ENCODE results near the gene FGFR4. TPM values are rescaled to one million over a fixed set of nuclear protein-coding genes. Genes with fewer than 3 reads are reported as not detected.

FGFR4 gene
- total and polyA plus RNA-seq, 2 of the 8 experiments (the other 6 are each of a cell fraction or from before 2014, with no cell fraction given): 61.4 to 88.4 TPM

GRCh38 chr5:177086654-177087397 is at the start of gene FGFR4 (continued):
- TF ChIP-seq, protein P1, sequence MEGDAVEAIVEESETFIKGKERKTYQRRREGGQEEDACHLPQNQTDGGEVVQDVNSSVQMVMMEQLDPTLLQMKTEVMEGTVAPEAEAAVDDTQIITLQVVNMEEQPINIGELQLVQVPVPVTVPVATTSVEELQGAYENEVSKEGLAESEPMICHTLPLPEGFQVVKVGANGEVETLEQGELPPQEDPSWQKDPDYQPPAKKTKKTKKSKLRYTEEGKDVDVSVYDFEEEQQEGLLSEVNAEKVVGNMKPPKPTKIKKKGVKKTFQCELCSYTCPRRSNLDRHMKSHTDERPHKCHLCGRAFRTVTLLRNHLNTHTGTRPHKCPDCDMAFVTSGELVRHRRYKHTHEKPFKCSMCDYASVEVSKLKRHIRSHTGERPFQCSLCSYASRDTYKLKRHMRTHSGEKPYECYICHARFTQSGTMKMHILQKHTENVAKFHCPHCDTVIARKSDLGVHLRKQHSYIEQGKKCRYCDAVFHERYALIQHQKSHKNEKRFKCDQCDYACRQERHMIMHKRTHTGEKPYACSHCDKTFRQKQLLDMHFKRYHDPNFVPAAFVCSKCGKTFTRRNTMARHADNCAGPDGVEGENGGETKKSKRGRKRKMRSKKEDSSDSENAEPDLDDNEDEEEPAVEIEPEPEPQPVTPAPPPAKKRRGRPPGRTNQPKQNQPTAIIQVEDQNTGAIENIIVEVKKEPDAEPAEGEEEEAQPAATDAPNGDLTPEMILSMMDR (IDR thresholded peaks at IDR 0.05; ENCODE audit: control extremely low read depth in 1 of 3, insufficient read depth in 1 of 3, low read depth in 1 of 3, low read length in 3 of 3): peak in 2 of 3 experiments; percentile 67 to 82; a peak in 3 of 4 replicates
- no peak for TF ChIP-seq CREB1 (IDR thresholded peaks at IDR 0.05)
- peak; percentile 87 for TF ChIP-seq PHF8 (conservative IDR thresholded peaks at IDR 0.05; ENCODE audit: low read depth, low read length)
- no peak for TF ChIP-seq TBP (IDR thresholded peaks at IDR 0.05; ENCODE audit: low read depth, low read length)
- TF ChIP-seq, protein P2, sequence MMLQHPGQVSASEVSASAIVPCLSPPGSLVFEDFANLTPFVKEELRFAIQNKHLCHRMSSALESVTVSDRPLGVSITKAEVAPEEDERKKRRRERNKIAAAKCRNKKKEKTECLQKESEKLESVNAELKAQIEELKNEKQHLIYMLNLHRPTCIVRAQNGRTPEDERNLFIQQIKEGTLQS (IDR thresholded peaks at IDR 0.05; ENCODE audit: insufficient read depth, low read depth, low read length): no peak
- TF ChIP-seq, protein P3, sequence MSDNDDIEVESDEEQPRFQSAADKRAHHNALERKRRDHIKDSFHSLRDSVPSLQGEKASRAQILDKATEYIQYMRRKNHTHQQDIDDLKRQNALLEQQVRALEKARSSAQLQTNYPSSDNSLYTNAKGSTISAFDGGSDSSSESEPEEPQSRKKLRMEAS (IDR thresholded peaks at IDR 0.05): peak; percentile 69
- no peak for TF ChIP-seq TEAD4 (IDR thresholded peaks at IDR 0.05; ENCODE audit: low read depth, low read length)
- TF ChIP-seq SIN3A (conservative IDR thresholded peaks at IDR 0.05 in 1 of 2, IDR thresholded peaks at IDR 0.05 in 1 of 2; ENCODE audit: low read depth in 1 of 2, low read length in 2 of 2): peak; percentile 18 to 50; a peak in 1 of 4 replicates
- peak in 1 of 2 experiments; percentile 40; a peak in 1 of 4 replicates for TF ChIP-seq RAD21 (IDR thresholded peaks at IDR 0.05 in 1 of 2, conservative IDR thresholded peaks at IDR 0.05 in 1 of 2; ENCODE audit: low read depth in 2 of 2, low read length in 2 of 2)
- no peak for TF ChIP-seq CBX5 (IDR thresholded peaks at IDR 0.05; ENCODE audit: low read depth, low read length)
- TF ChIP-seq EGR1 (IDR thresholded peaks at IDR 0.05; ENCODE audit: borderline replicate concordance, low read depth, low read length): peak; percentile 15; the same call in 1 of the 2 replicates
- no peak for TF ChIP-seq KDM1A (IDR thresholded peaks at IDR 0.05; ENCODE audit: borderline replicate concordance, low read length)
- no peak for TF ChIP-seq CBX8 (IDR thresholded peaks at IDR 0.05; ENCODE audit: borderline replicate concordance, low read depth, low read length)
- TF ChIP-seq RBBP5 (IDR thresholded peaks at IDR 0.05; ENCODE audit: borderline replicate concordance, low read depth, low read length): peak; percentile 63; the same call in 1 of the 2 replicates
- TF ChIP-seq TAF1 (IDR thresholded peaks at IDR 0.05; ENCODE audit: low read depth, low read length): 0 out of 2 replicates have a peak, but pooled peaks have one; percentile 23
- TF ChIP-seq SIX5 (IDR thresholded peaks at IDR 0.05; ENCODE audit: low read depth, low read length): no peak
